GM08714 (cell line): ENCODE measurements around the gene ELAVL2.
A peak's percentile ranks its signal among the peaks of the same experiment; 100 is the strongest.

ENCODE experiments used
- H3K4me3 ChIP-seq: fragments of 200-500 bp; sonication (Bioruptor generic); 2 replicates; pipeline ENCODE4 v1.5.1; 2014; ENCODE audit warnings: mild to moderate bottlenecking, low read length, inconsistent platforms
- ZNF274 ChIP-seq: IDR thresholded peaks from 2 replicates; pipeline ENCODE4 v1.6.1; 2012; ENCODE audit warnings: mild to moderate bottlenecking, low read depth, low read length

Gene ELAVL2

GRCh38 chr9:23824830-23825591 is 1.0 kb downstream of the ELAVL2 start:
- peak overlapping the region; percentile 53; the same call in 1 of the 2 replicates for H3K4me3 ChIP-seq
- TF ChIP-seq ZNF274, result no peak

GRCh38 chr9:23823986-23824829 is 1.8 kb downstream of the ELAVL2 start:
- H3K4me3 ChIP-seq, result no peak overlapping the region

GRCh38 chr9:23823269-23823668 is 2.8 kb downstream of the ELAVL2 start:
- no peak for TF ChIP-seq ZNF274
- H3K4me3 ChIP-seq, result no peak overlapping the region

More at GRCh38 chr9:23823986-23824829, 1.8 kb downstream of the ELAVL2 start:
- TF ChIP-seq ZNF274, result no peak

- no peak overlapping the region for H3K4me3 ChIP-seq
Observed at GRCh38 chr9:23822261-23823169, 3.5 kb downstream of the ELAVL2 start.

GRCh38 chr9:23821375-23822181 is 4.5 kb downstream of the ELAVL2 start:
- no peak overlapping the region for H3K4me3 ChIP-seq
- no peak for TF ChIP-seq ZNF274

More at GRCh38 chr9:23822261-23823169, 3.5 kb downstream of the ELAVL2 start:
- TF ChIP-seq ZNF274, result no peak

GRCh38 chr9:23820451-23821374 is 5.3 kb downstream of the ELAVL2 start:
- TF ChIP-seq ZNF274, result no peak
- H3K4me3 ChIP-seq, result no peak overlapping the region

GRCh38 chr9:23819403-23819802 is 6.6 kb downstream of the ELAVL2 start:
- no peak for TF ChIP-seq ZNF274
- no peak overlapping the region for H3K4me3 ChIP-seq

- H3K4me3 ChIP-seq, result no peak overlapping the region
- TF ChIP-seq ZNF274, result no peak
Observed at GRCh38 chr9:23814243-23814642, 11.8 kb downstream of the ELAVL2 start.

- TF ChIP-seq ZNF274, result no peak
- no peak overlapping the region for H3K4me3 ChIP-seq
Observed at GRCh38 chr9:23812673-23813072, 13.4 kb downstream of the ELAVL2 start.

GRCh38 chr9:23811633-23812032 is 14.4 kb downstream of the ELAVL2 start:
- TF ChIP-seq ZNF274, result no peak
- no peak overlapping the region for H3K4me3 ChIP-seq

- no peak overlapping the region for H3K4me3 ChIP-seq
- no peak for TF ChIP-seq ZNF274
Observed at GRCh38 chr9:23803216-23803615, 22.8 kb downstream of the ELAVL2 start.

- no peak for TF ChIP-seq ZNF274
Observed at GRCh38 chr9:23801523-23801922, 24.5 kb downstream of the ELAVL2 start.

More at GRCh38 chr9:23801523-23801922, 24.5 kb downstream of the ELAVL2 start:
- no peak overlapping the region for H3K4me3 ChIP-seq
